ENCODE measurements around the gene ABCD1.

- TF ChIP-seq, protein P1, sequence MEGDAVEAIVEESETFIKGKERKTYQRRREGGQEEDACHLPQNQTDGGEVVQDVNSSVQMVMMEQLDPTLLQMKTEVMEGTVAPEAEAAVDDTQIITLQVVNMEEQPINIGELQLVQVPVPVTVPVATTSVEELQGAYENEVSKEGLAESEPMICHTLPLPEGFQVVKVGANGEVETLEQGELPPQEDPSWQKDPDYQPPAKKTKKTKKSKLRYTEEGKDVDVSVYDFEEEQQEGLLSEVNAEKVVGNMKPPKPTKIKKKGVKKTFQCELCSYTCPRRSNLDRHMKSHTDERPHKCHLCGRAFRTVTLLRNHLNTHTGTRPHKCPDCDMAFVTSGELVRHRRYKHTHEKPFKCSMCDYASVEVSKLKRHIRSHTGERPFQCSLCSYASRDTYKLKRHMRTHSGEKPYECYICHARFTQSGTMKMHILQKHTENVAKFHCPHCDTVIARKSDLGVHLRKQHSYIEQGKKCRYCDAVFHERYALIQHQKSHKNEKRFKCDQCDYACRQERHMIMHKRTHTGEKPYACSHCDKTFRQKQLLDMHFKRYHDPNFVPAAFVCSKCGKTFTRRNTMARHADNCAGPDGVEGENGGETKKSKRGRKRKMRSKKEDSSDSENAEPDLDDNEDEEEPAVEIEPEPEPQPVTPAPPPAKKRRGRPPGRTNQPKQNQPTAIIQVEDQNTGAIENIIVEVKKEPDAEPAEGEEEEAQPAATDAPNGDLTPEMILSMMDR (IDR thresholded peaks at IDR 0.05) = no peak
- TF ChIP-seq POLR2A (IDR thresholded peaks at IDR 0.05) = no peak
- no peak for TF ChIP-seq EP300 (IDR thresholded peaks at IDR 0.05)
- TF ChIP-seq POLR2AphosphoS5 (IDR thresholded peaks at IDR 0.05) = no peak
Measured at GRCh38 chrX:153701706-153702105, 22.9 kb upstream of the ABCD1 start.

All from gastroesophageal sphincter (tissue), 3 donors.